Measurements from ENCODE around the gene RHAG.
A peak's percentile ranks its signal among the peaks of the same experiment; 100 is the strongest.

Gene RHAG

GRCh38 chr6:49564552-49564951 is 72.1 kb downstream of the RHAG start:
- DNase-seq (ENCODE audit: low spot score): no peak

- no peak for DNase-seq (ENCODE audit: low spot score)
Observed at GRCh38 chr6:49563006-49563886, 73.4 kb downstream of the RHAG start.

DNA sequence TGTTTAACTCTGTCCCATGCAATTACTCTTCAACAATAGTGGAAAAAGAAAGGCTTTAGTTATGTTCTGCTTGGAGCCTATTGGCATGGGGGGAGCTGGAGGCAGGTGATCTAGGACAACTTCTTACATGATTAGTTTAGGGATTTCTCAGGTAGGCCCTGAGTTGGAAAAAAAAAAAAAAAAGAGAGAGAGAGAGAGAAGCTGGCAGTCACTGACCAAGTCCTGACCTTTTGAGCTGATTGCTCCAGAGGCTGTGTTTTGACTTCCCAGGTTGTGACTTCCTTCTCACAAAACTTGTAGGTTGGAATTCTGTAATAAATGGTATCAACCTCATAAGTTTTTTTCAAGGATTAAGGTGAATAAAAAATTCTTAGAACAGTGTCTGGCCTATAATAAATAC is 78.4 kb downstream of the RHAG start:
- DNase-seq (ENCODE audit: low spot score): no peak

DNA sequence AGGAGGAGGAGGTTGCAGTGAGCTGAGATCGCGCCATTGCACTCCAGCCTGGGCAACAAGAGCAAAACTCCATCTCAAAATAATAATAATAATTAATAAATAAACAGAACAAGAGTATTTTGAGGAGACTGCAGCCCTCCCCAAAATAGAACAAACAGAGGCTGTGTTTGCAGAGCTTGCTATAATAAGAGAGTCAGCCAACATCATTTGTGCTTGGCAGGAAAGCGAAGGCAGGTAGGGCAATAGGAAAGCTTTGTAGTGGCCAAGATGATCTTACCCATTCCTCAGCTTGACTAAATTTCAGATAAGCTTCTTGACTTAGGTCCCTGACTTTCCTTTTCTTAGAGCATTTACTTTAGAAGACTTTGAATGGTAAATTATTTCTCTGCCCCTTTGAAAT is 79.5 kb downstream of the RHAG start:
- DNase-seq (ENCODE audit: low spot score): no peak

DNA sequence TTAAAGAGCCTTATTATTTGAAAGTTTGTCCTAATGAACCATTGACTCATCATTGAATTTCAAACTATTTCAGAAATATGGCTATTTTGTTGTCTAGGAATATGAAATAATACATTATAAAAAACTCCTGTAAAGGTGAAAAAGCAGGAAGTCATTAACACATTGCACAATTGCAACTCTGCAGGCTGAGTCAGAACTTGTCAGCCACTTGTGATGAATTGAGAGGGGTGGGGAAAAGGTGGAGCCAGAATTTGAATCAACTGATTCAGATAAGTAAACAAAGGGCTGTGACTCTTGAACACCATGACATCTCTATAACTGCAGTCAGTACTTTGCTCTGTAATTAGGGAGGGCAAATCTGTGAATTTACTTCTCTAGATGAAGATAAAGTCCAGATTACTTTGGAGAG is 80.2 kb downstream of the RHAG start:
- DNase-seq (ENCODE audit: low spot score): peak; percentile 78

DNA sequence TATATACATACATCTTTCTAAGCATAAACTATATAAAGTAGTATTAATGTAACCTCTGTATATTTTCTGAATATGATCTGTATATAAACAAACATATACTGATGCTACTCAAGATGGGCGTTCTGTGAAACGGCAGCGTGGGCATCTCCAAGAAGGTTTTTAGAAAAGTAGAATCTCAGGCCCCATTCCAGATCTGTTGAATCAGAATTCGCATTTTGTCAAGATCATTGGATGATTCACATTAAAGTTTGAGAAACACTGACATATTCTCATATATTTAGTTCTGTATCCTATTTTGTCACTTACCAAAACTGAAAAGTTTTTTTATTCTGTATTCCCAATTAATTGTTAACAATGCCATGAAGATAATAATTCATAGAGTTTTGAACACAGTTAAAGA is 80.7 kb downstream of the RHAG start:
- no peak for DNase-seq (ENCODE audit: low spot score)
